ENCODE measurements around the gene PRKAR1A.

The PRKAR1A gene

GRCh38 chr17:68539548-68540467, 27.6 kb downstream of the PRKAR1A start:
- no peaks in the 10 kb centered on the region for H3K9me3 ChIP-seq (ENCODE audit: control insufficient read depth, insufficient read depth, low read length)
- no peaks in the 10 kb centered on the region for H3K79me2 ChIP-seq (ENCODE audit: control insufficient read depth, low read length)
- no peaks in the 10 kb centered on the region for H4K20me1 ChIP-seq (ENCODE audit: control insufficient read depth, insufficient read depth, low read depth, low read length)
- peaks cover 15% of the 10 kb centered on the region for H3K4me1 ChIP-seq (ENCODE audit: control insufficient read depth, low read length)
- H3K4me2 ChIP-seq (ENCODE audit: low read length), result peak overlapping the region; percentile 13; the same call in 1 of the 2 replicates
- no peak overlapping the region for H3K4me3 ChIP-seq (ENCODE audit: low read length)
- no peaks in the 10 kb centered on the region for H3K9me2 ChIP-seq (replicated peaks; ENCODE audit: control insufficient read depth, low read length)
- no peaks in the 10 kb centered on the region for H3K27me3 ChIP-seq (ENCODE audit: control insufficient read depth, low read length)
- peaks cover 16% of the 10 kb centered on the region for H3K36me3 ChIP-seq (ENCODE audit: control insufficient read depth, low read length)
- H3K27ac ChIP-seq (ENCODE audit: low read depth, low read length), result no peak overlapping the region
- no peaks in the 10 kb centered on the region for H3F3A ChIP-seq (ENCODE audit: control insufficient read depth, insufficient read depth)
- TF ChIP-seq CTCF (IDR thresholded peaks at IDR 0.05; ENCODE audit: low read depth, low read length, poor library complexity, severe bottlenecking) (peak; percentile 61), EZH2phosphoT487 (IDR thresholded peaks at IDR 0.05; ENCODE audit: borderline replicate concordance, low read length) (no peak)

- no peaks in the 10 kb centered on the region for H3K27me3 ChIP-seq (ENCODE audit: control insufficient read depth, low read length)
- peaks cover 7% of the 10 kb centered on the region for H3K36me3 ChIP-seq (ENCODE audit: control insufficient read depth, low read length)
- H3K9me2 ChIP-seq (replicated peaks; ENCODE audit: control insufficient read depth, low read length), result no peaks in the 10 kb centered on the region
- H3K9me3 ChIP-seq (ENCODE audit: control insufficient read depth, insufficient read depth, low read length), result no peaks in the 10 kb centered on the region
- H3K27ac ChIP-seq (ENCODE audit: low read depth, low read length), result no peak overlapping the region
- H3F3A ChIP-seq (ENCODE audit: control insufficient read depth, insufficient read depth), result no peaks in the 10 kb centered on the region
- H3K4me1 ChIP-seq (ENCODE audit: control insufficient read depth, low read length), result peaks cover 15% of the 10 kb centered on the region
- H4K20me1 ChIP-seq (ENCODE audit: control insufficient read depth, insufficient read depth, low read depth, low read length), result no peaks in the 10 kb centered on the region
- H3K79me2 ChIP-seq (ENCODE audit: control insufficient read depth, low read length), result no peaks in the 10 kb centered on the region
- TF ChIP-seq EZH2phosphoT487 (IDR thresholded peaks at IDR 0.05; ENCODE audit: borderline replicate concordance, low read length), result no peak
- TF ChIP-seq CTCF (IDR thresholded peaks at IDR 0.05; ENCODE audit: low read depth, low read length, poor library complexity, severe bottlenecking), result no peak
- H3K4me2 ChIP-seq (ENCODE audit: low read length), result no peak overlapping the region
- H3K4me3 ChIP-seq (ENCODE audit: low read length), result no peak overlapping the region
Observed at GRCh38 chr17:68540981-68541380, 28.8 kb downstream of the PRKAR1A start.

GRCh38 chr17:68541816-68542215, 29.6 kb downstream of the PRKAR1A start:
- H3K79me2 ChIP-seq (ENCODE audit: control insufficient read depth, low read length), result no peaks in the 10 kb centered on the region
- no peak overlapping the region for H3K4me3 ChIP-seq (ENCODE audit: low read length)
- TF ChIP-seq EZH2phosphoT487 (IDR thresholded peaks at IDR 0.05; ENCODE audit: borderline replicate concordance, low read length), result no peak
- TF ChIP-seq CTCF (IDR thresholded peaks at IDR 0.05; ENCODE audit: low read depth, low read length, poor library complexity, severe bottlenecking), result no peak
- H3K27ac ChIP-seq (ENCODE audit: low read depth, low read length), result no peak overlapping the region
- H3F3A ChIP-seq (ENCODE audit: control insufficient read depth, insufficient read depth), result no peaks in the 10 kb centered on the region
- peaks cover 15% of the 10 kb centered on the region for H3K4me1 ChIP-seq (ENCODE audit: control insufficient read depth, low read length)
- H3K9me2 ChIP-seq (replicated peaks; ENCODE audit: control insufficient read depth, low read length), result no peaks in the 10 kb centered on the region
- no peaks in the 10 kb centered on the region for H3K27me3 ChIP-seq (ENCODE audit: control insufficient read depth, low read length)
- H3K36me3 ChIP-seq (ENCODE audit: control insufficient read depth, low read length), result peaks cover 3% of the 10 kb centered on the region; the same call in 1 of the 2 replicates
- no peaks in the 10 kb centered on the region for H4K20me1 ChIP-seq (ENCODE audit: control insufficient read depth, insufficient read depth, low read depth, low read length)
- H3K4me2 ChIP-seq (ENCODE audit: low read length), result no peak overlapping the region
- no peaks in the 10 kb centered on the region for H3K9me3 ChIP-seq (ENCODE audit: control insufficient read depth, insufficient read depth, low read length)

All from DOHH2 (cell line).